ENCODE data around the gene ACCSL.

Gene ACCSL

DNA sequence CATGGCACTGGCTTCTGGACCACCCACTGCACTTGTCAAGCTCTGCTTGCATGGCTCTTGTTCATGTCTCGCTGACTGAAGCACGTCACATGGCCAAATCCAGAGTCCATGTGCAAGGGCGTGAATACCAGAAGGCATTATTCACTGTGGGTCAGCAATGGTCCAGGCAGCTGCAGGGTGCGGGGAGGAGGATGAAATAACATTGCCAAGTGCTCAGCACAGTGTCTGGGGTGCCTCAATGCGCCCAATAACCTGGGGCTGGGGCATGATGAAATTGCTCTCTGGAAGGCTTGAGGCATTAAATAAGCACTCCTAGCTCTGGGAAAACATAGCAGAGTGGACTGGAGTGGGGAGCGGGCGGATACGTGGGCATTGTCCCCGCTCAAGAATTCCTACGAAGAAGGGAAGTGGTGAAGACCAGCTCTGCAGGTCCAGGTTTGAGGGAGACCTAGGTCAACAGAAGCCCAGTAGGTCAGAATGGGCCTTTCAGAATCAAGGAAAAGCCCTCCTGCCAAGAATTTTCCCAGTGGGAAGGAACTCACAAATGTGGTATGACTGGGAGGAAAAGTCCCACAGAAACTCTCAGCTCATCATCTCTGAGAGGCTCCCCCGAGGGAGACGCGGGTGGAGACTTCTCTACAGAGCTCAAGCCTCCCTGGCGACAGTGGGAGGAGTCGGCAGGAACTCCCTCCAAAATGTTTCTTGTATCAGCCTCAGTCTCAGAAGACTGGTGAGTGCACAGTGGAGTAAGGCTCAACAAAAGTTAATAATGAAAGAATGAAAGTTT lies 15.3 kb upstream of the ACCSL start:
- DNase-seq: no peak
- H3K9me3 ChIP-seq: no peaks in the 10 kb centered on the region
- peaks cover 6% of the 10 kb centered on the region for H3K4me1 ChIP-seq
- no peaks in the 10 kb centered on the region for H3K27me3 ChIP-seq
- no peak overlapping the region for H3K4me3 ChIP-seq (ENCODE audit: low read depth, low read length)
- TF ChIP-seq CTCF (IDR thresholded peaks at IDR 0.05; ENCODE audit: low read depth, low read length): no peak
- no peaks in the 10 kb centered on the region for H3K36me3 ChIP-seq

- DNase-seq: no peak
- H3K4me3 ChIP-seq (ENCODE audit: low read depth, low read length): no peak overlapping the region
- TF ChIP-seq CTCF (IDR thresholded peaks at IDR 0.05; ENCODE audit: low read depth, low read length): no peak
Observed at GRCh38 chr11:44033411-44033850, 14.3 kb upstream of the ACCSL start.

GRCh38 chr11:44033856-44034255 lies 13.9 kb upstream of the ACCSL start:
- Histone ChIP-seq H3K36me3 (no peaks in the 10 kb centered on the region), H3K4me1 (peaks cover 6% of the 10 kb centered on the region), H3K9me3 (no peaks in the 10 kb centered on the region), H3K27me3 (no peaks in the 10 kb centered on the region), H3K4me3 (ENCODE audit: low read depth, low read length) (no peak overlapping the region)
- no peak for DNase-seq
- TF ChIP-seq CTCF (IDR thresholded peaks at IDR 0.05; ENCODE audit: low read depth, low read length): no peak

More at GRCh38 chr11:44033411-44033850, 14.3 kb upstream of the ACCSL start:
- Histone ChIP-seq H3K27me3 (no peaks in the 10 kb centered on the region), H3K9me3 (no peaks in the 10 kb centered on the region), H3K4me1 (peaks cover 6% of the 10 kb centered on the region), H3K36me3 (no peaks in the 10 kb centered on the region)

DNA sequence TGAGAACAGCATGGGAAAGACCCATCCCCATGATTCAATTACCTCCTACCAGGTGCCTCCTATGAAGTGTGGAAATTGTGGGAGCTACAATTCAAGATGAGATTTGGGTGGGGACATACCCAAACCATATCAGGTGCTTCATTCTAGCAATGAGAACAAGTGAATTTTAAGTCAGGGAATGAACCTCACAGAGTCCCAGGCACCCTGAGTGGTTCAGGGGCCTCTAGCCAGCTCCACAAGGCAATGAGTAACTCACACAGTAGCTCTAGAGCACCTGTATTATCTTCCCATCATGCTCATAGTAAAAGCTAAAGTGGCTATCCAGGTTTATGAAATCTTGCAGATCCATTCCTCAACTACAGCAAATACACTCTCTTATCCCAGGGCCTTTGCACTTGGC lies 13.1 kb upstream of the ACCSL start:
- Histone ChIP-seq H3K27me3 (no peaks in the 10 kb centered on the region), H3K9me3 (no peaks in the 10 kb centered on the region), H3K4me1 (peaks cover 6% of the 10 kb centered on the region), H3K4me3 (ENCODE audit: low read depth, low read length) (no peak overlapping the region), H3K36me3 (no peaks in the 10 kb centered on the region)
- no peak for DNase-seq
- no peak for TF ChIP-seq CTCF (IDR thresholded peaks at IDR 0.05; ENCODE audit: low read depth, low read length)

- Histone ChIP-seq H3K36me3 (no peaks in the 10 kb centered on the region), H3K27me3 (no peaks in the 10 kb centered on the region), H3K4me1 (peaks cover 6% of the 10 kb centered on the region), H3K9me3 (no peaks in the 10 kb centered on the region), H3K4me3 (ENCODE audit: low read depth, low read length) (no peak overlapping the region)
- peak; percentile 83 for DNase-seq
- TF ChIP-seq CTCF (IDR thresholded peaks at IDR 0.05; ENCODE audit: low read depth, low read length): peak; percentile 80
Observed at GRCh38 chr11:44036811-44037657, 10.7 kb upstream of the ACCSL start.

DNA sequence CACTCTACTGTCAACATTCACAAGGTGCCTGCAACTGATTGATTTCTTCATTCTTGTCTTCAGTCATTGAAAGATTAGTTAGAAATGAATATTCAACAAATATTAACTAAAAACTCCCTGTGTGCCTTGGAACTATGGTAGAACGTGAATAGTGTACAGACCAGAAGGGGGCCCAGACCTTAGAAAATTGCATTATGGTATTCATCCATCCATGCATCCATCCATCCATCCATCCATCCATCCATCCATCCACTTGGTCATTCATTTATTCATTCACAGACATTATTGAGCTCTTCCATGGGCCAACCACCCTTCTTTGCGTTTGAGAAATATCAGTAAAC lies 10.2 kb upstream of the ACCSL start:
- no peak for DNase-seq
- no peaks in the 10 kb centered on the region for H3K27me3 ChIP-seq
- H3K36me3 ChIP-seq: no peaks in the 10 kb centered on the region
- no peak for TF ChIP-seq CTCF (IDR thresholded peaks at IDR 0.05; ENCODE audit: low read depth, low read length)
- H3K4me3 ChIP-seq (ENCODE audit: low read depth, low read length): no peak overlapping the region
- no peaks in the 10 kb centered on the region for H3K9me3 ChIP-seq
- H3K4me1 ChIP-seq: peaks cover 6% of the 10 kb centered on the region

All from BE2C (cell line).